Fibroblast of villous mesenchyme (primary cell): ENCODE data around the gene ZNF532. TPM values are rescaled to one million over a fixed set of nuclear protein-coding genes. Genes with fewer than 3 reads are reported as not detected.

Source experiments
- DNase-seq: peaks from one replicate; pipeline ENCODE4 v3.0.0-alpha.2; 2010; ENCODE audit warnings: low read depth
- H3K4me3 ChIP-seq: 2 replicates; pipeline ENCODE4 v1.5.1; 2011; ENCODE audit warnings: low read depth, mild to moderate bottlenecking, low read length
- small RNA-seq: library from RNA; depleted of rRNA; stranded (forward); fragments of <200 nt; gene quantifications from one replicate; pipeline ENCODE3, GENCODE V24; 2012
- total RNA-seq: library from RNA; depleted of rRNA; stranded (reverse); fragments of >200 nt; gene quantifications from 2 replicates; pipeline ENCODE4 v1.2.3, GENCODE V29; 2012
- TF ChIP-seq, protein P1 (sequence below): IDR thresholded peaks from 2 replicates; pipeline ENCODE4 v1.5.1; 2012; ENCODE audit warnings: low read depth, mild to moderate bottlenecking, low read length; ENCODE audit not compliant: insufficient read depth

ZNF532 gene
- total RNA-seq, 1 donor = 45.8 TPM

DNA sequence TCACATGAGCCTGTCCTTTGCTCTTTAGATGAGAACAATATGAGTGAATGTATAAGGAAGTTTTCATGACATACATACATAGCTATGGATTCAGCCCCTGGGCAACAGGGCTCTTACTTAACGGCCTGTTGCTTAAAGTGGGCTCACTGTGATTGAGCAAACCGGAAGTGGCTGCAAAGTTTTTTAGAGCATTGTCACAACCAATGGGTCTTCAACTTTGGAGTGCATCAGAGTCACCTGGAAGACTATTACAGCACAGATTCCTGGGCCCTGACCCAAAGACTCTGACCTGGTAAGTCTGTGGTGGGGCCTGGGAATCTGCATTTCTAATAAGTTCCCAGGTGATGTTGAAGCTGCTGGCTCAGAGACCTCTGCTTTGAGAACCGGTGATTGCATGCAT, 168.7 kb downstream of the ZNF532 start:
- DNase-seq = peak; percentile 44
- no peak overlapping the region for H3K4me3 ChIP-seq
- TF ChIP-seq, protein P1, sequence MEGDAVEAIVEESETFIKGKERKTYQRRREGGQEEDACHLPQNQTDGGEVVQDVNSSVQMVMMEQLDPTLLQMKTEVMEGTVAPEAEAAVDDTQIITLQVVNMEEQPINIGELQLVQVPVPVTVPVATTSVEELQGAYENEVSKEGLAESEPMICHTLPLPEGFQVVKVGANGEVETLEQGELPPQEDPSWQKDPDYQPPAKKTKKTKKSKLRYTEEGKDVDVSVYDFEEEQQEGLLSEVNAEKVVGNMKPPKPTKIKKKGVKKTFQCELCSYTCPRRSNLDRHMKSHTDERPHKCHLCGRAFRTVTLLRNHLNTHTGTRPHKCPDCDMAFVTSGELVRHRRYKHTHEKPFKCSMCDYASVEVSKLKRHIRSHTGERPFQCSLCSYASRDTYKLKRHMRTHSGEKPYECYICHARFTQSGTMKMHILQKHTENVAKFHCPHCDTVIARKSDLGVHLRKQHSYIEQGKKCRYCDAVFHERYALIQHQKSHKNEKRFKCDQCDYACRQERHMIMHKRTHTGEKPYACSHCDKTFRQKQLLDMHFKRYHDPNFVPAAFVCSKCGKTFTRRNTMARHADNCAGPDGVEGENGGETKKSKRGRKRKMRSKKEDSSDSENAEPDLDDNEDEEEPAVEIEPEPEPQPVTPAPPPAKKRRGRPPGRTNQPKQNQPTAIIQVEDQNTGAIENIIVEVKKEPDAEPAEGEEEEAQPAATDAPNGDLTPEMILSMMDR = no peak

DNA sequence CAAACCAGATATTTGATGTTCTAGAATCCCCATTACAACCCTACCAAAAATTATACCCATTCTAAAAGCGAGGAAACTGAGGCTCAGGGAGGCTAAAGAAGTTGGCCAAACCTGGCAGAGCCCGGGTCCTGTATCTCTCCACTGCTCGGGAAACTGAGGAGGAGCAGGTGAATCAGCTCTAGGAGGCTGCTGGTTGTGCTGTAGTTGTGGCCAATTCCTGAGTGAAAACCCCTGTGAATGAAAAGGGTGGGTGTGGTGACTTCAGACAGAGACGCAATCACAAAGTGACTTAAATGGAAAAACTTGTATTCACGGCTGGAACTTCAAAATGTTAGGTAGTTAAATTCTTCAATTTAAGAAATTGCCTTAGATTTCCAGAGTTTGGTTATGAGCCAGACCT, 169.3 kb downstream of the ZNF532 start:
- H3K4me3 ChIP-seq = no peak overlapping the region
- DNase-seq = no peak

DNA sequence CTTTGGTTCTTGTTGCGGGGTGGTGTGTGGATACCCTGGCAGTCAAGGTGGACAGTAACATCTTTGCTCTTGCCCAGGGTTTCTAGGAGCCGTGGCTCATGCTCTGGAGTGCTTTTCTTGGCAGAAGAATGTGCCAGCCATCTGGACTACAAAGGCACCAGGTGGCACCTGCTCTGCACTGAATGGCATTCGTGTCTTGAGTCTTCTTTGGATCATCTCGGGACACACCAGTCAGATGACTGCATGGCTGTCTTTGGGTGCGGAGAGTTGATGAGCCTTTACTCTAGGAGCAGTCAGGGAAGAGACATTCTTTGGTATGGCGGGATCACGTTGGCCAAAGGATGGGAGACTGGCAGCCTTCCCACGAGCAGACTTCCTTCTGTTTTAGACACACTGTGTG, 170.9 kb downstream of the ZNF532 start:
- DNase-seq = no peak
- TF ChIP-seq, protein P1 = no peak
- no peak overlapping the region for H3K4me3 ChIP-seq

More for the DNA sequence above, 169.3 kb downstream of the ZNF532 start:
- TF ChIP-seq, protein P1 = no peak

Small RNA genes within 50 kb of the gene (small RNA-seq; reads per million reads assigned to genes)
- gene RF00096 (not detected), gene RNU2-69P (25.0 reads per million, percentile 94 among the genes with 10 or more reads in this experiment)

Other genes with a start within 250 kb of the ZNF532 start
- gene ALPK2, start 235.8 kb upstream of the ZNF532 start, total RNA-seq = 158 and 237 TPM in 2 replicates
- 32.9 and 85.1 TPM in 2 replicates for gene MALT1, start 193.4 kb upstream of the ZNF532 start, total RNA-seq